AG09319 (cell line): Measurements from ENCODE around the gene APP.

Source experiments
- DNase-seq: peaks from one replicate; pipeline ENCODE4 v3.0.0-alpha.2; 2010; ENCODE audit warnings: low read depth; ENCODE audit errors: extremely low read depth
- CTCF ChIP-seq: IDR thresholded peaks from 2 replicates; pipeline ENCODE4 v1.5.1; 2011; ENCODE audit warnings: low read depth, mild to moderate bottlenecking, inconsistent platforms, low read length, moderate library complexity

APP gene

GRCh38 chr21:25963181-25963580 lies 207.4 kb downstream of the APP start:
- no peak for TF ChIP-seq CTCF
- DNase-seq = no peak

- TF ChIP-seq CTCF = no peak
- no peak for DNase-seq
Observed at GRCh38 chr21:25961042-25961441, 209.5 kb downstream of the APP start.

GRCh38 chr21:25960402-25960801 lies 210.2 kb downstream of the APP start:
- no peak for DNase-seq
- TF ChIP-seq CTCF = no peak

- TF ChIP-seq CTCF = no peak
- DNase-seq = no peak
Observed at GRCh38 chr21:25959799-25960198, 210.8 kb downstream of the APP start.

- TF ChIP-seq CTCF = no peak
- peak; percentile 58 for DNase-seq
Observed at GRCh38 chr21:25956993-25957714, 213.4 kb downstream of the APP start.

GRCh38 chr21:25955646-25956045 lies 214.9 kb downstream of the APP start:
- DNase-seq = no peak
- no peak for TF ChIP-seq CTCF

GRCh38 chr21:25953659-25954058 lies 216.9 kb downstream of the APP start:
- no peak for TF ChIP-seq CTCF

More at GRCh38 chr21:25953659-25954058, 216.9 kb downstream of the APP start:
- no peak for DNase-seq
